DMS79 treated with DMSO at 0.1 percent for 48 hours (cell line): ENCODE results near the gene HNRNPH1.

Experiments
- DNase-seq: peaks from one replicate; lab custom pipeline; 2025; lab: John Stamatoyannopoulos, UW

HNRNPH1 gene

DNA sequence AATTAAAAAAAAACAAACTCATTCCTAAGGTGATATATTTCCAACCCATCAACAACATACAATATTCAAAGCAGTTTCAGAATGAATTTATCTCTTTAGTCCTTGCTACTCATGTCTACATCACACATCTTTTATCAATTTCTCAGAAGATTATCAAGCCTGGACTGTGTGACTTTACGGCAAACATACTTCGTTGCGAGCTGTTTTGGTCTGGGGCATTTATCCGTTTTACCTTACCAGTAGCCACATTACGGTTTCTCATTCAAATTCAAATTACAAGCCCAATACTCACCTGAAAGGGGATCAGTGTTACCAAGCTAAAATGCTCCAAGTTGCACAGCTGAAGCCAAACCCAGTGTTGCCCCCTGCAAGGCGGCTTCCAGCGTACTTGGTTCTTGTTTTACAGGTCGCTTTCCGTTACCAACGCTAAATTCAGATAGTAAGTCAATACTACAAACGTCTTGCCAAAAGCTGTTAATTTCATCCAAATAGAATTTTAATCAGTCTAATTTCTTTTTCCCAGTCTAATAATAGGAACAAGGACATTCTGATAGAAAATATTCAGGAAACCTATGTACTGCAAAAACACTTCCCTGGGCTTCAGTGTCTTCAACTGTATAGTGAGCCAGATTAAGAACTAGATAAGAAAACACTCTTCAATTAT lies 1.8 kb downstream of the HNRNPH1 start:
- DNase-seq = no peak

DNA sequence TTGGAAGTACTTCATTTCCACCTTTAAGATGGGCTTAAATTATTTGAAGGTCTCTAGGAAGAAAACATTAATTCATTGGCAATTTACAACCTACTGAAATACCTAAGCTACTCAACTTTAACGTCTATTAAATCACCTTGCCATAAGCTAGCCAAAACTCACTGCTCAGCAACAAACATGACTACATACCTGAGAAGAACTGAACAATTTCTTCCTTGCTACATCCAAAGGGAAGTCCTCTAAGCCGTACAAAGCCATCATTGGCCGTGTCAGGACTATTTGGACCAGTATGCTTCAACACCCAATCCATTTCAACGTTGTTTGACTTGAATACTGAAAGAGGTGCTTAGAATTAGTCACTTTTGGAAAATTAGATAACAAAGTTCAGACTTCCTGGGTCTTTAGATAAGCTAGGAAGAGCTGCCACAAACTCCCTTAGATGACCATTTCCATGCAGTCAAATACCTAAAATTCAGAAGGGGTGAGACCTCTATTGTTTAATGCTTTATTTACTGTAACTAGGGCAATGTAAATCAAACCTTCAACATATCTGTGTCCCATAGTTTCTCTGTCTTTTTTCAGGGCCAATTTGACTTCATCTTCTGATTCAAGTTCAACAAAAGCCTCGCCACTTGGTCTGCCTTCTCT lies 2.6 kb downstream of the HNRNPH1 start:
- DNase-seq = no peak

DNA sequence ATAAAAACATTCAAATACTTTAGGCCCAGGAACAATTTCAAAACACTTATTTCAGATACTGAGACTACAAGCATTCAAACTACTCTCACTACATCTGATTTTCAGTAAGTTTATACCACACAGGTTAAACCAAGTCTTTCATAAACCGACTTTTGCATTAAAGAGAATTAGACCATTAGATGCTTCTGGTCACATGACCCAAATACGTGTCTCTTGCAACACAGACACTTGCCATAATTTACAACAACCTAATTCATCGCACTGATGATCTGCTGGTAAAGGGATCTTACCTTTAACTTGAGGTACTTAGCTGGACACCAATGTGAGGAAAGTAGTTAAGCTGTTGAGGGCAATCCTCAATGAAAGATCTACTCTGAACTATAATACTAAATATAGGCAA lies 3.2 kb downstream of the HNRNPH1 start:
- peak; percentile 25 for DNase-seq

DNA sequence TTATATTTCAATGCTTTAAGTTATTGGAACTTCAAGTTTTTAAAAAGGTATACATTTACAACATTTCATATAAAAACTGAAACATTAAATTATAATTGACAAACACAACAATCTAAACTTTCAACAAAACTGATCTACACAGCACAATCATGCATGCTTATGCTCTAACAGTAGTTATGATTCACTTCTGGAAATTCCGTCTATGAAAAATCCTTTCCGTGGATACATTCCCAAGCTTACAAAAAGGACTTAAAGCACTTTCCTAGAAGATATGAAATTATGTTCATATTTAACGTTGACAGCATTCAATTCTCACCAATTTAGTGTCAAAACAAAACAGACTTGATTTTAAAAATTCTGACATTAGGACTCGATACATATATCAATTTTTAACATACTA lies 3.7 kb downstream of the HNRNPH1 start:
- no peak for DNase-seq

DNA sequence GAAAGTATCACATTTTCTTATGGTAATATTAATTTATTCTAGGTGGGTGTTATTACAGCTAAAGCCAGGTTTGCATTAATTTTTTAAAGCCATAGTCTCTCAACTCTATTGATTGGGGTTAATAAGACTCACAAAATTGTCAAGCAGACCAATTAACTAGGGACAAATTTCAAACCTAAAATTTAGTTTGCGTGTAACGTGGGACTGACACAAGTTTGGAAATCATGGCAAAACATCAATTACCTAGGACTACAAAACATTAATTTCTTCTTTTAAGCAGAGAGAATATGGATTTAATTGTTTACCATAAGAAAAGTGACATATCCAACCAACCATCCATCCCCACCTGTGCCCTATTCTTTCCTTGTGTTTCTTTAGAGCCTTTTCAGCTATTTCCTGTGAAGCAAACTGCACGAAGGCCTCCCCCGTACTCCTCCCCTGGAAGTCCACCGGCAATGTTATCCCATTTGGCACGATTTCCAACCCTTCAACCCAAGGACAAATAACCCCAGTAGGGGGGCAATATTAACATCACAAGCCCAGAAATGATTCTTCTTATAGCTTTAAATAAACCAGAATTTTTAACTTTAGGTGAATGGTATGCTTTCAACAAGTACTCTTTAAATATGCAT lies 4.4 kb downstream of the HNRNPH1 start:
- DNase-seq = peak; percentile 19

DNA sequence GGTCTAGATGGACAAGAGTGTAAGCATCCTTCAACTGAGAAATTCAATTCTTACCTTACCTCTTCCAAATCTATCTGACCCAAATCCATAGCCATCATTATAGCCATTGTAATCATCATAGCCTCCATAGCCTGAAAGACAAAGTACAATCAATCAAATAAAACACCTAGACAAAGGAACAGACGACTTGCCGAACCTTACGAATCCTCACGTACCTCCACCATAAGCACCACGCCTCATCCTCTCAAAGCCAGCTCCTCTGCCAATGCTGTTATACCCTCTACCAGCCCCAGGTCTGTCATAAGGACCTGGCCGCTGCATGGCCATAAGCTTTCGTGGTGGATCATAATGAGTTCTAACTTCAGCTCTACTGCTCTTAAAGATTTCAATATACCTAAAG lies 5.5 kb downstream of the HNRNPH1 start:
- no peak for DNase-seq

DNA sequence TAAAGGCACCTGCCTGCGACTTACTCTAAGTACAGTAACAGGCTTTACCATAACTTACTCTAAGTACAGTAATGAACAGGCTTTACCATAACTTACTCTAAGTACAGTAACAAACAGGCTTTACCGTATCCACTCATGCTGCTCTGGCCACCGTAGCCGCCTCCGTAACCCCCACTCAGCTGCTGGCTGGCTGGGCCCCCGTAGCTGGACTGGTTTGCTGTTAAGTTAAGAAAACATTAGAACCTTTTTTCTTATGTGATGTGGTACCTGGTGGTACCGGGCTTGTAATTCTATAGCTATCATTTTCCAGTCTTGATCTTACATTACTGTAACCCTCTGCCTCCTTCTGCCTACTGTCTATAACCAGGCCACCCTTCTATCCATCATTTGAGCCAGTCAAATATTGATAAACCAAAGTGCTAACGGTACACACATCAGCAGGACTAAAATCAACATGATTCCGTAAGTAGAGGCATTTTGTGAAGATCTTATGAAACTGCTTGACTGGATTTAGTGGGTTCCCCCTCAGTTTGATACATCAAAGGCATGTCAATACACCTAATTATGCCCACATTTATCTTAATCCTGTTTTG lies 7.4 kb downstream of the HNRNPH1 start:
- DNase-seq = no peak

DNA sequence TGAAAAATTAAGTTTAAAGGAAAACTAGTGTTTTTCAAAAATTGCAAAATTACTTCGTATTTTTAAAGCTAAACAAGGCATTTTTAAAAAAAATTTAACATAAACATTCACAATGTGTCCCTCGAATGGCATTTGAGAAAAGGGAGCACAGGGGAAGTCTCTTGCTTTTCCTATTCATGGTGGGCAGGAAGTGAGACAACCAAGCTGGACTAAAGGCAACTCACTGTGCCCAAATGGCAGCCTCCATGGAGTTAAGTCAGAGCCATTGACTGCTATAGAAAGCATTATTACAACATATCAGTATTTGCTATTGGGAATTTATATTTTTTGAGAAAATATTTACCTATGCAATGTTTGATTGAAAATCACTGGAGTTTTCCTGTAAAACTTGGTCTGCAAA lies 8.3 kb downstream of the HNRNPH1 start:
- DNase-seq = no peak

DNA sequence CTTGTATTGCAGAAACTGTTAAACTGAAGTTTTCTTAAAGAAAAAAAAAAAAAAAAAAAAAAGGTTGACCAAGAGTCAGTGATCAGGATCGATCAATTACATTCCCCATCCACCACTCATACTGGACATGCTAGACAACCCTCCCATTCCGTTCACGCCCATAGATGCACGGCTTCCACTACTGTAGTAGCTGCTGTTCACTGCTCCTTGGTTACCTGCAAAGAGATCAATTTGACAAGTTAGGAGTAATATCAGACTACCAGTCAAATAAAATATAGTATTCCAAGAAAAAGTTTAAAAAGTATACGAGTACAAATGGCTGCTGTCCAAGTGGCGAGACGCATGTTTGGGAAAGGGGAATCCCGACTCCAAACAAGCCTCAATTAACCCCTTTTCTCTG lies 8.7 kb downstream of the HNRNPH1 start:
- DNase-seq = no peak

DNA sequence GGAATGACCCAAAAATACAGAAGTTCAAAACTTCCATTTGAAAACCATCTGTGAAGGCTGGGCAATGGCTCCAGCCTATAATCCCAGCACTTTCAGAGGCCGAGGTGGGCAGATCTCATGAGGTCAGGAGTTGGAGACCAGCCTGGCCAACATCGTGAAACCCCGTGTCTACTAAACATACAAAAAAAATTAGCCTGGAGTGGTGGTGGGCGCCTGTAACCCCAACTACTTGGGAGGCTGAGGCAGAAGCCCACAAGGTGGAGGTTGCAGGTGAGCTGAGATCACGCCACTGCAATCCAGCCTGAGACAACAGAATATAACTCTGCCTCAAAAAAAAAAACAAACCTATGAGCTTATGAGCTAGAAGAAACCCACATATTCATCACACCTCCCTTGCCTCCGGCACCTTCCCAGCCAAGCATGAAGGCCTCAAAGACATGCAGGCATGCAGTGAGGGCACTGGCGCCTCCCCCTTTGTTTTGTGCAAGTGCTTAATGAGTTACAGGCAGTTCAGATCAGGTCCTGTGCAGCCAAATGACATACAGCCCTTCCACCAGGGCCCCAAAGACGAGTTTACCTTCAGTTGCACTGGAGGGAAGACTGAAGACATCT lies 9.9 kb downstream of the HNRNPH1 start:
- DNase-seq = no peak

DNA sequence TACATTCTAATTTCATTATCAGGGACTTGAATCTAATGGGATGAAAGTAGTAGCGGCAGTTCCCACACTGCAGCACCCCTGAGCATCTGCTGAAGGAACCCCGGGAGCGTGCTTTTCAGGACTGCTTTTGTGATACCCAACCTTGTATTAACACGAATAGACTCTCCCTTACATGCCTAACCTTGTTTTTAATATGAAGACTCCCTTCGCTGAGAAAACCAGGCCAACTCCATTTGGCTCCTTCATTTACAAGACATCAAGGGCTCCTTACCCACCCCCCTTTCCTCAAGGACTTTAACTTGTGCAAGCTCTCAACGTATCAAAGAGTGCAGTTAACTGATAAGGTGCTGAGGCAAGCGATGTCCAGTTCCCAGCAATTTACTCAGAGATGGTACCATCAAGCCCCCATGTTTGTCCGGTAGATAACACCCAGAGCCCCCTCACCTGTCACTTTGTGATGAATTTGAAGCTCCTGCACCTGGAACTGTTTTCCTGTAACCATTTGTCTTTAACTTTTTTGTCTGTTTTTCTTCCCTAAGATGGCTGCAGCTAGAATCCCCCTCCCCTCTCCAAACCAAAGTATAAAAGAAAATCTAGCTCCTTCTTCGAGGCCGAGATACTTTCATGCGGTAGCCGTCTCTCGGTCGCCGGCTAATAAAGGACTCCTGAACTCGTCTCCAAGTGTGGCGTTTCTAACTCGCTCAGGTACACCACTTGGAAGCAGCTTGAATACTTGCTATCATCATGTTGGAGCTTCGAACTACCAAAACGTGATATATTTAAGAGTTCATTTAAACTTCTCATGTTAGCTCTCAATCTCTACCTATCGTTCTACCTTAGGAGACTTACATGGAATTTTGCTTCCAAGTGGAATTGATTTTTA lies 10.7 kb downstream of the HNRNPH1 start:
- no peak for DNase-seq

DNA sequence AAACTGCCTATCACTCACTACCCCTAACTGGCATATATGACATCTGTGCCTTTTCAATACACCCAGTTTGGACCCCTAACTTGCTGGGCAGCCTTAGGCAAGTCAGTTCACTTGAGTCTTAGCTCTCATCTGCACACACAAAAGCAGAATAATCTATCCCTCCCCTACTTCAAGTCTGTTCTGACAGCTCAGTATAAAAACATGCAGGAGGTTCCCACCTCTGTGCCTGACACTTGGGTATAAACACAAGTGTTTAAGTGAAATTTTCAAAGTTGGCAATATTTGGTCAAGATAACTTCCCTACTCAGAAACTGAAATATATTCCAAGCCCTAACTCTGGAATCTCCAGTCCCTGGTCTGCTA lies 12.6 kb downstream of the HNRNPH1 start:
- no peak for DNase-seq

DNA sequence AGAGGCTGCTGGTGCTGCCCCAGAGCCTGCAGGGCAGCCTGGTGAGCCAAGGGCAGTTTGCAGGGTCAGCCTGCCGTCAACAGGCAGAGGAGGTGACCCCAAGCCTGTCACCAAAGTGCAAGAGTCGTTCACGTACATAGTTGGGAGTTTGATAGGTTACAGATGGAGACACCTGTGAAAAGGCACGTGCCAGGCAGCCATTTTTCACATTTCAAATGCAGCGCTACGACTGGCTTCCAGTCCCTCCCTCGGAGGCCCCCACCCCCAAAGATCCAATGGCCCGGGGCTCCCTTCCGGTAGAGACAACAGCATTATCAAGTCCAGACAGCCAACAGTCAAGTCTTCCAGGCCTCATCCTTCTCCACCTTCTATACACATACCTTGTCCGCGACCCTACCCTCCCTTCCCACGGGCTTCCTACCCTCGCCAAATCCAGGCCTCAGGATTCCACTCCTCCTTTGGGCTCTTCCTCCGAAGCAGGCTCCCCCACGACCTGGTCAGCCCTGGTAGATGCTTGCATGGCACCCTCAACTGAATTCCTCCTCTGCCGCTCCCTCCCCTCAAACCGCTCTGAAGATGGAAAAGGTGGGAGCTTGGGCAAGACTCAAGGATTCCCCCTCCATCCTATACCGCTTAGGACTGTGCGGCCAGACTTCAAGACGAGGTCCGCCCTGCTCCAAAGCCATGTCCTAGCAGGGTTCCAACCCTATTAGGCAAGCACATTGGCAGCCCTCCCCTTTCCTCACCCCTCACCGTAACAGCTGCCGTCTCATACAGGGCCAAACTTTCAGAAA lies 13.2 kb downstream of the HNRNPH1 start:
- no peak for DNase-seq

DNA sequence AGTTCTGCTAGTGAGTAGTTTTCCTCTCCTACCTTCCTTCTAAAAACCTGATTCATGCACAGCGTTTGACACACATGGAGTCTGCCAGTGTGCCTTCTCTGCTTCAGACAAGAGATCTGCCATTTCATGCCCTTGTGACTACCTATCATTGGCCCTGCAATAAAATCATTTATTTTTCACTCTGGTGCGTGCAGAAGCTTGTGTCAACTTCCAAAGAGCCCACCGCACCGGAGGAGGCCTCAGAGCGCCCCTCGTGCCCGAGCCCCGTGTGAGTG lies 13.7 kb downstream of the HNRNPH1 start:
- DNase-seq = no peak

DNA sequence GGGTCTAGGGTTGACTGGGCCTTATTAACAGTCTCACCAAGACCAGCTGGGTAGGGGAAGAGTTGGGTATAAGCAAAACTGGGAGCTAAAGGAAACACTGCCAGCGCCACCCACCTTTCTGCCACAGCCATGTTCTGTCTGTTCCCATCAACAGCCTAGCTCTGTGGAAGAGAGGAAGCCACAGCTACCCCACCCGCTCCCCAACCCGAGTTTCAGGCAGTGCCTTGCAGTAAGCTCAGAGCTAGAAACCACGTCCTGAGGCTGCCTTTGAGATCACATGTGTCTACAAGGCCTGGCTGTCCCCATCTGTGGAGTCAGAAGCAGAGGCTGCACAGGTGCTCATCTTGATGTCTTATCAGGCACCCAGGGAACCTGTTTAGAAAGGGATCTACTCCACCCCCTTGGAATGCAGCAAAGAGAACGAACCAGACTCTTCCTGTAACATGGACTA lies 15.3 kb downstream of the HNRNPH1 start:
- DNase-seq = no peak

DNA sequence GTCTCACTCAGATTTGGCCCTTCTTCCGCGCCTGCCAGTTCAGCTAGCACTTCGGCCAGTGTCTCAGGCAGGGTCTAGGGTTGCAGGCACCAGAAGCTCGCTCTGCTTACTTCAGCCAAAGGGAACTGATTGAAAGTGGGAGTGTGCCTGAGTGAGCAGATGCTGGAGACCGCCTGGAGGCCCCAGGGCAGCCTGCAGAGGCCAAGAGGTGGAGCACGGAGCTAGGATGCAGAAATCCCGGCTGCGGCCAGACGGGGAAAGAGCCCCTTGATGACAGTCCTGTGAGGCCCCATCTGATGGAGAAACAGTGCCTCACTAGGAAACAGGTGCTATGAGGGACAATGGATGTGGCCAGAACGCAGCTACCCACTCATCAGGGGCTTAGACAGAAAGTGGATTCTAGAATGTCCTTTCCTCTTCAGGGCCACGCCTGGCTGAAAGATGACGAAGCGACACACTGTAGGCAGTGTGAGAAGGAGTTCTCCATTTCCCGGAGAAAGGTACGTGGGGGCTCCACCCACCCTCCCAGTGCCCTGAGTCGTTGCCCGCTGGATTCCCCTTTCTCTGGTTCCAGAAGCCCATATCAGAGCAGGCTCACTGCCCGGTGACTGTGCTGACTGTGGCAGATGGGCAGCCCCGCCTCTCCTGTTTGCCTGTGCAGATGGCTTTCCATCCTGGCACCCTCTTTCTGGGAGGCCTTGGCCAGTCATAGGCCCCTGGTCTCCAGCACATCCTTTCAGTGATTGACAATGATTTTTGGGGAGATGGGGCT lies 16.1 kb downstream of the HNRNPH1 start:
- DNase-seq = no peak

DNA sequence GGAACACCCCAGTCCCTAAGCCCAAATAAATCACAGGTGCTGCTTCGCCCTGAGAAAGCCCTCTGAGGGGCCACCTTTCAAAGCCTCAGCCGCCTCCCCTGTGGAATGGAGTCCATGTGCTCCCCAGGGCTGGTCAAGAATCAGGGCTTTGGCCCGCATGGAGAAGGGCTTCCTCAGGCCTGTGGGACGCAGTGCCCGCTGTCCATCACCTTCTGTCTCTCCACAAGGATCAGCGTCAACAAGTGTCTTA lies 16.6 kb downstream of the HNRNPH1 start:
- DNase-seq = no peak

DNA sequence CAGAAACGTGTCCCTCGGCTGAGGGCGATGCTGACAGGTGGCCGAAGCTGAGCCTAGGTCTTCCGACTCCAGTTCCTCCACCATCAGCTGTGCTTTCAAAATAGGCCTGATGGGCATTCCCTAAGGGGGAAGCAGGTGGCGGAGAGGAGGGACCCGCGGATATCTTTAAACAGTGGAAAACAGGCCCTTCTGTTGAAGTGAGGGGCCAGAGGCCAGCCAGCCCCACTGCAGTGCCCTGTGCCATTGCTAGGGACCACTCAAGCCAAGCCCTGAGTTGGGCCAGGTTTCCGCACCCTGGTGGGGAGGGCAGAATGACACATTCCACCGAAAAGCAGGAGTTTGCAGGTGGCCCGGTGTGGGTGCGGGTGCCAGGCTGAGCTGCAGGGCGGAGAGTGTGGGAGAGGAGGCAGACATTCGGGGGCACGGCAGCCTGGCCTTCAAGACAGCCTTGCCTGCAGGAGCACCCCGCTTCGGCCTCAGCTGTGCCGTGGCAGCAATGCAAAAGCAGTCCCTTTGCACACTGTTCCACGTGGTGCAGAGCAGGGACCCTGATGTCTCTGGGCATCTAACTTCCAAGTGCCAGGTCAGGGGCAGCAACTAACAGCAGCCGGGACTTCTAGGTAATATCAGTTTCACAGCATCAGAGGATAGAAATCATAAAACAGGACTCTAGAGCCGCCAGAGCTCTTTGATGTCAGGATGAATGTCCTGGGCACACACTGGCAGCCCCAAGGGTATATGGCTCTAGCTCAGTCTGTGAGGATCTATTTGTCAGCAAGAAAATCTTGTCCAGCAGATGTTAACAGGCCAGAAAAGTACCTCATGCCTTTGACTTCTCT lies 17.2 kb downstream of the HNRNPH1 start:
- no peak for DNase-seq

DNA sequence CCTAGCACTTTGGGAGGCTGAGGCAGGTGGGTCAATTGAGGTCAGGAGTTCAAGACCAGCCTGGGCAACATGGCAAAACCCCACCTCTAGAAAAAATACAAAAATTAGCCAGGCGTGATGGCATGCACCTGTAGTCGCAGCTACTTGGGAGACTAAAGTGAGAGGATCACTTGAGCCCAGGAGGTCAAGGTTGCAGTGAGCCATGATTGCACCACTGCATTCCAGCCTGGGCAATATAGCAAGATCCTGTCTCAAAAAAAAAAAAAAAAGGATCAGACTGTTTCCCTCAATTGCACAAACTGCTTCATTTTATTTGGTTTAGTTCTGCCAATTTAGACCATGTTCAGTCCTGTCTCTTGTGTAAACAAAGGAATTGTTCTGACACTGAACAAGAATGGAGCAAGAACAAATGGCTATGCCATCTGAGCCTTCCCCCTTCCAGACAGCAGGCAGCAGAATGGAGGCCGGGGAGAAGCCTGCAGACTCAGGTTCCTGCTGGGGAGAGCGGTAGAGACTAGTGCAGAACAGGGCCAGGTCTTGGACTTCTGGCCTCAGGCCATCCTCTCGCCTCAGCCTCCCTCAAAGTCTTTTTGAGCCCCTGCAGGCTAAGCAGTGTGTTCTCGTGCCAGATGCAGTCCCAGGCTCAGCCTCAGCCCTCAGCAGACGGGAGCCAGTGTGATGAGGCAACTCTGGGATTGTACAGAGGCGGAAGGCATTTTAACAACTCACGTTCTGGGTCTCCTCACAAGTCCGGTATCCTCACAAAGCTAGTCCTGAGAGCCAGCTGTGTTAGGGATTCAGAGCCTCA lies 18.2 kb downstream of the HNRNPH1 start:
- DNase-seq = no peak
